ENCODE results near the gene PGAP3.

Gene PGAP3

GRCh38 chr17:39651923-39652586, 35.8 kb downstream of the PGAP3 start:
- H3K27ac ChIP-seq (ENCODE audit: low read depth, low read length), result no peak overlapping the region
- peak overlapping the region in 2 of 5 donors; percentile 15 to 30 for H3K9ac ChIP-seq (ENCODE audit: low read length in 5 of 5)
- H3K27me3 ChIP-seq (ENCODE audit: control insufficient read depth in 5 of 5, insufficient read depth in 4 of 5, low read length in 5 of 5), result no peaks in the 10 kb centered on the region
- H3K9me3 ChIP-seq (ENCODE audit: control insufficient read depth in 5 of 5, low read length in 5 of 5), result no peaks in the 10 kb centered on the region
- H3K4me1 ChIP-seq (ENCODE audit: control insufficient read depth in 5 of 5, insufficient read depth in 5 of 5, low read length in 5 of 5), result peaks cover 0 to 7% (median 3%) of the 10 kb centered on the region in 5 donors
- H3K4me3 ChIP-seq (ENCODE audit: low read depth in 1 of 5, low read length in 5 of 5), result no peak overlapping the region
- peaks cover 0 to 37% (median 15%) of the 10 kb centered on the region in 5 donors for H3K36me3 ChIP-seq (ENCODE audit: control insufficient read depth in 5 of 5, insufficient read depth in 5 of 5, low read length in 5 of 5)

DNA sequence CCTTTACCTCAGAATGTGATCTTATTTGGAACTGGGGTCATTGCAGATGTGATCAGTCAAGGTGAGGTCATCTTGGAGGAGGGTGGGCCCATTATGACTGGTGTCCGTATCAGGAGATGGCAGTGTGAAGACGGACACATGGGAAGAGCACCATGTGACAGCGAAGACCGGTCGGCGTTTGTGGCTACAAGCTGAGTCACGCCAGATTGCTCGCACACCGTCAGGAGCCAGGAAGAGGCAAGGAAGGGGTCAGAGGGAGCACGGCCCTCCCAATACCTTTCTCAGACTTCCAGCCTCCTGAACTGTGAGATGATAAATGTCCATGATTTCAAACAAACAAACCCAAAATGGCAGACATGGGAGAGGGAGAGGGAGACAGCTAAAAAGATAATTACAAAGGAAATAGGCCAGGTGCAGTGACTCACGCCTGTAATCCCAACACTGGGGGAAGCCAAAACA, 37.7 kb downstream of the PGAP3 start:
- Histone ChIP-seq H3K27me3 (ENCODE audit: control insufficient read depth in 5 of 5, insufficient read depth in 4 of 5, low read length in 5 of 5) (no peaks in the 10 kb centered on the region), H3K27ac (ENCODE audit: low read depth, low read length) (no peak overlapping the region), H3K9ac (ENCODE audit: low read length in 5 of 5) (no peak overlapping the region), H3K4me1 (ENCODE audit: control insufficient read depth in 5 of 5, insufficient read depth in 5 of 5, low read length in 5 of 5) (peaks cover 0 to 7% (median 3%) of the 10 kb centered on the region in 5 donors), H3K4me3 (ENCODE audit: low read depth in 1 of 5, low read length in 5 of 5) (no peak overlapping the region), H3K9me3 (ENCODE audit: control insufficient read depth in 5 of 5, low read length in 5 of 5) (no peaks in the 10 kb centered on the region), H3K36me3 (ENCODE audit: control insufficient read depth in 5 of 5, insufficient read depth in 5 of 5, low read length in 5 of 5) (peaks cover 0 to 19% (median 11%) of the 10 kb centered on the region in 5 donors)

DNA sequence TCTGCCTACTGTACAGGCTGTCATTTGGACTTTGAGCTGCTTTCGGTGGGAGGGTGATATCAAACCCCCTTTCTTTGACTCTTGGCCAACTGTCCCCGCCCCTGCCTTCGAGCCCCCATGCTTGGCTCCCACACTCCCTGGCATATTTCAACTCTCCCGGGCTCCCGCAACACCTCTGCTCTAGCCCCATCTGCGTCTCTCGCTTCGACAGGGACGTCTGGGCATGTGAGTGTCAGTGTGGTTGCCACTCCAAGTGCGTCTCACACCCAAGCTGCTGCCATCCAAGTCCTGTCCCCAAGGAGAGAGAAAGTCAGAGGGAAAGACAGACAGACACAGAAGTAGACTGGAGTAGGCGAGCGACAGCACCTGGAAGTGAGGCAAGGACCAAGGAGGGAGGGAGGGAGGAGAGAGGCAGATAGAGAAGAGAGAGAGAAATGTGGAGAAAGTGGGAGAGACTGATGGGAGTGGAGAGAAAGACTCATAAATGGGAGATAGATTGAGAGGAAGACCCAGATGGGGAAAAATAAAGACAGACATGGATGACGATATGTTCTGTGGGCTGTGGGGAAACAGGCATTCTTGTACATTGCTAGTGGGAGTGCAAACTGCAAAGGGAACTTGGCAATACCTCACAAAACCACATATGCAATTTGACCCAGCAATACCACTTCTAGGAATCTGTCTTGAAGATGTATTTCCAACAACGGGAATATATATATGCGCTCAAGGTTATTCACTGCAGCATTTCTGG, 39.1 kb downstream of the PGAP3 start:
- Histone ChIP-seq H3K27me3 (ENCODE audit: control insufficient read depth in 5 of 5, insufficient read depth in 4 of 5, low read length in 5 of 5) (no peaks in the 10 kb centered on the region), H3K36me3 (ENCODE audit: control insufficient read depth in 5 of 5, insufficient read depth in 5 of 5, low read length in 5 of 5) (peaks cover 0 to 12% (median 9%) of the 10 kb centered on the region in 5 donors), H3K4me3 (ENCODE audit: low read depth in 1 of 5, low read length in 5 of 5) (no peak overlapping the region), H3K9ac (ENCODE audit: low read length in 5 of 5) (no peak overlapping the region), H3K4me1 (ENCODE audit: control insufficient read depth in 5 of 5, insufficient read depth in 5 of 5, low read length in 5 of 5) (peaks cover 0 to 5% (median 0%) of the 10 kb centered on the region in 5 donors), H3K9me3 (ENCODE audit: control insufficient read depth in 5 of 5, low read length in 5 of 5) (no peaks in the 10 kb centered on the region), H3K27ac (ENCODE audit: low read depth, low read length) (no peak overlapping the region)

- H3K36me3 ChIP-seq (ENCODE audit: control insufficient read depth in 5 of 5, insufficient read depth in 5 of 5, low read length in 5 of 5), result peaks cover 0 to 15% (median 11%) of the 10 kb centered on the region in 5 donors
- H3K9ac ChIP-seq (ENCODE audit: low read length in 5 of 5), result no peak overlapping the region
- no peaks in the 10 kb centered on the region for H3K27me3 ChIP-seq (ENCODE audit: control insufficient read depth in 5 of 5, insufficient read depth in 4 of 5, low read length in 5 of 5)
- no peak overlapping the region for H3K27ac ChIP-seq (ENCODE audit: low read depth, low read length)
- no peaks in the 10 kb centered on the region for H3K9me3 ChIP-seq (ENCODE audit: control insufficient read depth in 5 of 5, low read length in 5 of 5)
- H3K4me3 ChIP-seq (ENCODE audit: low read depth in 1 of 5, low read length in 5 of 5), result no peak overlapping the region
- H3K4me1 ChIP-seq (ENCODE audit: control insufficient read depth in 5 of 5, insufficient read depth in 5 of 5, low read length in 5 of 5), result peaks cover 0 to 14% (median 9%) of the 10 kb centered on the region in 5 donors
Measured at GRCh38 chr17:39647256-39647655, 40.6 kb downstream of the PGAP3 start.

- peaks cover 0 to 14% (median 4%) of the 10 kb centered on the region in 5 donors for H3K36me3 ChIP-seq (ENCODE audit: control insufficient read depth in 5 of 5, insufficient read depth in 5 of 5, low read length in 5 of 5)
- peaks cover 9 to 54% (median 46%) of the 10 kb centered on the region in 5 donors for H3K4me1 ChIP-seq (ENCODE audit: control insufficient read depth in 5 of 5, insufficient read depth in 5 of 5, low read length in 5 of 5)
Measured at GRCh38 chr17:39643271-39643670, 44.6 kb downstream of the PGAP3 start.

GRCh38 chr17:39642291-39643074, 45.4 kb downstream of the PGAP3 start:
- Histone ChIP-seq H3K9me3 (ENCODE audit: control insufficient read depth in 5 of 5, low read length in 5 of 5) (no peaks in the 10 kb centered on the region), H3K4me1 (ENCODE audit: control insufficient read depth in 5 of 5, insufficient read depth in 5 of 5, low read length in 5 of 5) (peaks cover 16 to 62% (median 54%) of the 10 kb centered on the region in 5 donors), H3K36me3 (ENCODE audit: control insufficient read depth in 5 of 5, insufficient read depth in 5 of 5, low read length in 5 of 5) (peaks cover 0 to 14% (median 4%) of the 10 kb centered on the region in 5 donors), H3K27ac (ENCODE audit: low read depth, low read length) (no peak overlapping the region), H3K4me3 (ENCODE audit: low read depth in 1 of 5, low read length in 5 of 5) (no peak overlapping the region), H3K27me3 (ENCODE audit: control insufficient read depth in 5 of 5, insufficient read depth in 4 of 5, low read length in 5 of 5) (no peaks in the 10 kb centered on the region), H3K9ac (ENCODE audit: low read length in 5 of 5) (peak overlapping the region in 1 of 5 donors; percentile 14)

More at GRCh38 chr17:39643271-39643670, 44.6 kb downstream of the PGAP3 start:
- no peaks in the 10 kb centered on the region for H3K9me3 ChIP-seq (ENCODE audit: control insufficient read depth in 5 of 5, low read length in 5 of 5)
- no peaks in the 10 kb centered on the region for H3K27me3 ChIP-seq (ENCODE audit: control insufficient read depth in 5 of 5, insufficient read depth in 4 of 5, low read length in 5 of 5)
- peak overlapping the region in 1 of 5 donors; percentile 26 for H3K9ac ChIP-seq (ENCODE audit: low read length in 5 of 5)
- no peak overlapping the region for H3K4me3 ChIP-seq (ENCODE audit: low read depth in 1 of 5, low read length in 5 of 5)
- H3K27ac ChIP-seq (ENCODE audit: low read depth, low read length), result no peak overlapping the region

DNA sequence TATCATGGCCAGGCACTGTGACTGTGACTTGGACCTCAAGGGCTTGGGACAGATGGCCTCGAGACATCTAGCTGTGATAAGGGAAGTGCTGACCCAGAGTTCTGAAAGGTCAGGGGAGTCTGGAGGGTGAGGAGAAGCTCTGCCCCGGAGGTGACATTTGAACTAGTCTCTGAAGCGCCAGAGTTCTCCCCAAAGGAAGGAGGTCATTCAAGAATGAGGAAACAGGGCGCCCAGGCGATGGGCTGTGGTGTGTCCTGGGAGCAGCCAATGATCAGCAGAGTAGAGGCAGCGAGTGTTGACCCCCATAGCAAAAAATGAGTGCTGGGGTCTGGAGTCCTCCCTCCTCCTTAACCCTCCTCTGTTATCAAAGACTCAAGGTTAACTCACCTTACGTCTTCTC, 46.0 kb downstream of the PGAP3 start:
- H3K4me3 ChIP-seq (ENCODE audit: low read depth in 1 of 5, low read length in 5 of 5), result no peak overlapping the region
- H3K27ac ChIP-seq (ENCODE audit: low read depth, low read length), result no peak overlapping the region
- peaks cover 0 to 14% (median 2%) of the 10 kb centered on the region in 5 donors for H3K36me3 ChIP-seq (ENCODE audit: control insufficient read depth in 5 of 5, insufficient read depth in 5 of 5, low read length in 5 of 5)
- no peaks in the 10 kb centered on the region for H3K27me3 ChIP-seq (ENCODE audit: control insufficient read depth in 5 of 5, insufficient read depth in 4 of 5, low read length in 5 of 5)
- H3K9me3 ChIP-seq (ENCODE audit: control insufficient read depth in 5 of 5, low read length in 5 of 5), result no peaks in the 10 kb centered on the region
- peak overlapping the region in 1 of 5 donors; percentile 14 for H3K9ac ChIP-seq (ENCODE audit: low read length in 5 of 5)
- peaks cover 16 to 64% (median 57%) of the 10 kb centered on the region in 5 donors for H3K4me1 ChIP-seq (ENCODE audit: control insufficient read depth in 5 of 5, insufficient read depth in 5 of 5, low read length in 5 of 5)

GRCh38 chr17:39641097-39641496, 46.8 kb downstream of the PGAP3 start:
- H3K9me3 ChIP-seq (ENCODE audit: control insufficient read depth in 5 of 5, low read length in 5 of 5), result no peaks in the 10 kb centered on the region
- no peak overlapping the region for H3K4me3 ChIP-seq (ENCODE audit: low read depth in 1 of 5, low read length in 5 of 5)
- peaks cover 0 to 11% (median under 1%) of the 10 kb centered on the region in 5 donors for H3K36me3 ChIP-seq (ENCODE audit: control insufficient read depth in 5 of 5, insufficient read depth in 5 of 5, low read length in 5 of 5)
- peaks cover 18 to 71% (median 65%) of the 10 kb centered on the region in 5 donors for H3K4me1 ChIP-seq (ENCODE audit: control insufficient read depth in 5 of 5, insufficient read depth in 5 of 5, low read length in 5 of 5)
- peak overlapping the region in 2 of 5 donors; percentile 21 to 39 for H3K9ac ChIP-seq (ENCODE audit: low read length in 5 of 5)
- H3K27me3 ChIP-seq (ENCODE audit: control insufficient read depth in 5 of 5, insufficient read depth in 4 of 5, low read length in 5 of 5), result no peaks in the 10 kb centered on the region
- no peak overlapping the region for H3K27ac ChIP-seq (ENCODE audit: low read depth, low read length)

DNA sequence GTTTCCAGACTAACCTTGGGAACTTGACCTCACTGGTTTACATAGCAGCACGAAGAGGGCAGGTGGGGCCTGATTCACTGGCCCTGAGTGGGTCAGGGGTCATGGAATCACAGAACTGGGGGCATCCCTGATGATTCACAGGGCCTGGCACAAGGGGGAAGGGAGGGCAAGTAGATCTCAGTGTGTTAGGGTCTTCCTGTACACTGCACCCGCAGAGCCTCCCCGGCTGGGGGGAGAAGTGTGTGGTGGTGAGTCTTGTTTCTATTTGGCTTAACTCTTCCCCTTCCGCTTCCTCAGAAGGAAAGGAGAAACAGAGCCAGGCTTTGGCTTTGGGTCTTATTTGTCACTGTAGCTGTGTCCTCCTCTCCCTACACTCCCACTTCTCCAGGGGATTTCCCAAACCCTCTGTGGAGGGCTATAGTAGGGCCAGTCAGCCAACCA, 47.2 kb downstream of the PGAP3 start:
- no peaks in the 10 kb centered on the region for H3K27me3 ChIP-seq (ENCODE audit: control insufficient read depth in 5 of 5, insufficient read depth in 4 of 5, low read length in 5 of 5)
- no peak overlapping the region for H3K4me3 ChIP-seq (ENCODE audit: low read depth in 1 of 5, low read length in 5 of 5)
- peaks cover 18 to 75% (median 66%) of the 10 kb centered on the region in 5 donors for H3K4me1 ChIP-seq (ENCODE audit: control insufficient read depth in 5 of 5, insufficient read depth in 5 of 5, low read length in 5 of 5)
- peaks cover 0 to 14% (median 0%) of the 10 kb centered on the region in 5 donors for H3K36me3 ChIP-seq (ENCODE audit: control insufficient read depth in 5 of 5, insufficient read depth in 5 of 5, low read length in 5 of 5)
- H3K9ac ChIP-seq (ENCODE audit: low read length in 5 of 5), result peak overlapping the region in 2 of 5 donors; percentile 21 to 39
- no peak overlapping the region for H3K27ac ChIP-seq (ENCODE audit: low read depth, low read length)
- H3K9me3 ChIP-seq (ENCODE audit: control insufficient read depth in 5 of 5, low read length in 5 of 5), result no peaks in the 10 kb centered on the region
